Duodenal mucosa (tissue), 2 donors: ENCODE data around the gene LARP4B.

ENCODE experiments used
- H3K27ac ChIP-seq: one replicate; pipeline ENCODE4 v1.7.0; 2013; ENCODE audit warnings: low read depth, low read length
- H3K27me3 ChIP-seq, 2 donors: one replicate each; pipeline ENCODE4 v1.7.0; 2013; ENCODE audit warnings: low read length in 2 of 2, control low read depth in 1 of 2; ENCODE audit not compliant: insufficient read depth in 2 of 2, control insufficient read depth in 1 of 2
- H3K36me3 ChIP-seq, 2 donors: one replicate each; pipeline ENCODE4 v1.7.0; 2013; ENCODE audit warnings: low read length in 2 of 2, control low read depth in 1 of 2; ENCODE audit not compliant: insufficient read depth in 2 of 2, control insufficient read depth in 1 of 2
- H3K4me1 ChIP-seq, 2 donors: one replicate each; pipeline ENCODE4 v1.7.0; 2013; ENCODE audit warnings: low read length in 2 of 2, control low read depth in 1 of 2; ENCODE audit not compliant: insufficient read depth in 2 of 2, control insufficient read depth in 1 of 2
- H3K4me3 ChIP-seq, 2 donors: one replicate each; pipeline ENCODE4 v1.7.0; 2013; ENCODE audit warnings: low read length in 2 of 2, low read depth in 1 of 2
- H3K9ac ChIP-seq, 2 donors: one replicate each; pipeline ENCODE4 v1.7.0; 2013; ENCODE audit warnings: low read length in 2 of 2, low read depth in 1 of 2
- H3K9me3 ChIP-seq, 2 donors: one replicate each; pipeline ENCODE4 v1.7.0; 2013; ENCODE audit warnings: low read length in 2 of 2, control low read depth in 1 of 2; ENCODE audit not compliant: control insufficient read depth in 1 of 2

LARP4B gene

GRCh38 chr10:970311-971149 lies 39.0 kb upstream of the LARP4B start:
- peaks cover 12% of the 10 kb centered on the region in 2 donors for H3K4me1 ChIP-seq
- H3K27ac ChIP-seq = no peak overlapping the region

DNA sequence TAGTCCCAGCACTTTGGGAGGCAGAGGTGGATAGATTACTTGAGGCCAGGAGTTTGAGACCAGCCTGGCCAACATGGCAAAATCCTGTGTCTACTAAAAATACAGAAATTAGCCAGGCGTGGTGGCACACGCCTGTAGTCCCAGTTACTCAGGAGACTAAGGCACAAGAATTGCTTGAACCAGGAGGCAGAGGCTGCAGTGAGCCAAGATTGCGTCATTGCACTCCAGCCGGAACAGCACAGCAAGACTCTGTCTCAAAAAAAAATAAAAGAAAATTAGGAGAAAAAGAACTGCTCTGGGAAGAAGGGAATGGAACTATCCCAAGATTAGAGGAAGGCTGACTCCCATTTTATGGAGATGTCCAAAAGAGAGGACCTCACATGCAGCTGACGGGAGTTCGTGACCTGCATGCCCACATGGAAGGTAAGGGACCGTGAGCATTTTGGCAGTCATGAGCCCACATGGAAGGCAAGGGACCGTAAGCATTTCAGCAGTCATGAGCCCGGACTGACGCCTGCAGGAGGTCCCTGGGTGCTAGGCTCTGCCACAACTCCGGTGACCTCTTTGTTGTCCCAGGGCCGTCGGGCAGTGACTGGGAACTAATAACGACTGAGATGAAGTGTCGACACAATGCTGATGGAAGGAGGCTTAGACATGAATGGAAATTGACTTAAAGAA lies 38.1 kb upstream of the LARP4B start:
- Histone ChIP-seq H3K36me3 (no peaks in the 10 kb centered on the region), H3K9ac (no peak overlapping the region), H3K27me3 (no peaks in the 10 kb centered on the region), H3K4me1 (peaks cover 12% of the 10 kb centered on the region in 2 donors), H3K27ac (no peak overlapping the region), H3K4me3 (no peak overlapping the region), H3K9me3 (no peaks in the 10 kb centered on the region)

More at GRCh38 chr10:970311-971149, 39.0 kb upstream of the LARP4B start:
- Histone ChIP-seq H3K27me3 (no peaks in the 10 kb centered on the region), H3K4me3 (peak overlapping the region in 1 of 2 donors; percentile 21), H3K36me3 (no peaks in the 10 kb centered on the region), H3K9ac (no peak overlapping the region), H3K9me3 (no peaks in the 10 kb centered on the region)

DNA sequence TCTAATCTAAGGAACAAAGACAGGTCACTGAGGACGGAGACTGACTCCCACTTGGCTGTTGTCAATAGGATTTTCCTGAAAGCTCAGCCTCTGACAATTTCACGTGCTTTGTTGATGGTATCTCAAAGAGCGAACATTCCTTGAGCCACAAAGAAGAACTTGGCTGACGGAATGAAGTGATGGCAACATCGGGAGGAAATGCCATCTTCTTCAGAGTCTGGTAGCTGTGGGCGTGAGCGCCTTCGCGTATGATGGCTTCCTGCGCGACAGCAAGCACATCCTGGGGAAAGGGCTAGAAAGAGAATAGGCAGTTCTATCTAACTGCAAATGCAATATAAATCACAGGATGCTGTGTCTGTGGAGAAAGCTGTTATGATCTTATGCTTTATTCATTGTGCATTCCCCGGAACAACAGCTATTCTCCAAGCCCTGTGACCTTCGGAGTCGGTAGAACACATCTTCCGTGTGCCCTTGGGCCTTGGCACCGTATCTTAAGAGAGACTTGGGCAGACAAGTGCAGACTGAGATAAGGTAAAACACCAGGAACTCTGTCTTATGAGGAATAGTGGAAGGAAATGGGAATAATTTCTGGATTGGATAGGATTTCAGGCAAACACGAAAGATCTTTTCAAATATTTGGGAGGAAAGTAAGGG lies 37.2 kb upstream of the LARP4B start:
- no peak overlapping the region for H3K4me3 ChIP-seq
- H3K9me3 ChIP-seq = no peaks in the 10 kb centered on the region
- no peaks in the 10 kb centered on the region for H3K27me3 ChIP-seq
- no peak overlapping the region for H3K27ac ChIP-seq
- no peak overlapping the region for H3K9ac ChIP-seq
- H3K36me3 ChIP-seq = no peaks in the 10 kb centered on the region
- peaks cover 12% of the 10 kb centered on the region in 2 donors for H3K4me1 ChIP-seq

GRCh38 chr10:966466-967235 lies 35.1 kb upstream of the LARP4B start:
- Histone ChIP-seq H3K9me3 (no peaks in the 10 kb centered on the region), H3K27me3 (no peaks in the 10 kb centered on the region), H3K9ac (no peak overlapping the region), H3K4me3 (no peak overlapping the region), H3K4me1 (peaks cover 12% of the 10 kb centered on the region in 2 donors), H3K36me3 (no peaks in the 10 kb centered on the region), H3K27ac (no peak overlapping the region)

GRCh38 chr10:964988-965417 lies 33.5 kb upstream of the LARP4B start:
- H3K9me3 ChIP-seq = no peaks in the 10 kb centered on the region
- no peak overlapping the region for H3K27ac ChIP-seq
- H3K4me3 ChIP-seq = no peak overlapping the region
- H3K9ac ChIP-seq = no peak overlapping the region
- H3K4me1 ChIP-seq = peaks cover 0 to 7% of the 10 kb centered on the region in 2 donors
- H3K36me3 ChIP-seq = no peaks in the 10 kb centered on the region
- no peaks in the 10 kb centered on the region for H3K27me3 ChIP-seq

DNA sequence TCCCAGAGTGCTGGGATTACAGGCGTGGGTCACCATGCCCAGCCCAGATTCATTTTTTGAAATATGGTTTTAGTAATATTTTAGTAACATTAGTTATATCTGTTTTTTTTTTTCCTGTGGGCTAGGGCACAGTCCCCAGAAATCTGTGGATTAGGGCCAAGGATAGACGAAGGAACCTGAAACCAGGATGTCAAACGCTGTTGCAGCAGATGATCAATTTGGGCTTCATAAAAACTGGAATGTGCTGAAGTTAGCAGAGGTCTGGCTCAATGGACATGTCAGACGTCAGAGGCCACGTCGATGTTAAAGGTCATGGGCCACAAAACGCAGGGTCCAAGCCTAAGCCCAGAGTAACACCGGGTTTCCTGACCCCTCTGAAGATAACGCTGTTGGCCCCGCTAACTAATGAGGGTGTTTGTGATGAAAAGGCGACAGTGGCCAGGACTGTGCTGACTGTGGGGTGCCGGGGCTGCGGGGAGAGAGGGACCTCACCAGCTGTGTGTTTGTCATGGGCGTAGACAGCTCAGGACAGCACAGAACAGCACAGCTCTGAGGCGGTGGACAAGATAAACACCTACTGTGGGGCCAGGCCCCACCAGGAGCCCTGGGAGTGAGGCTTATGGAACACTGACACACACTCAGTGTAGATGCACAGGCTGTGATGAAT lies 32.9 kb upstream of the LARP4B start:
- Histone ChIP-seq H3K27ac (no peak overlapping the region), H3K36me3 (no peaks in the 10 kb centered on the region), H3K27me3 (no peaks in the 10 kb centered on the region), H3K9ac (no peak overlapping the region), H3K4me3 (no peak overlapping the region), H3K4me1 (peaks cover 0 to 7% of the 10 kb centered on the region in 2 donors), H3K9me3 (no peaks in the 10 kb centered on the region)

- H3K9ac ChIP-seq = no peak overlapping the region
- H3K4me1 ChIP-seq = peaks cover 0 to 2% of the 10 kb centered on the region in 2 donors
- no peaks in the 10 kb centered on the region for H3K9me3 ChIP-seq
- peaks cover 0 to 2% of the 10 kb centered on the region in 2 donors for H3K27me3 ChIP-seq
- H3K4me3 ChIP-seq = no peak overlapping the region
- no peak overlapping the region for H3K27ac ChIP-seq
- no peaks in the 10 kb centered on the region for H3K36me3 ChIP-seq
These were observed 32.1 kb upstream of the LARP4B start for GRCh38 chr10:963655-964054.

DNA sequence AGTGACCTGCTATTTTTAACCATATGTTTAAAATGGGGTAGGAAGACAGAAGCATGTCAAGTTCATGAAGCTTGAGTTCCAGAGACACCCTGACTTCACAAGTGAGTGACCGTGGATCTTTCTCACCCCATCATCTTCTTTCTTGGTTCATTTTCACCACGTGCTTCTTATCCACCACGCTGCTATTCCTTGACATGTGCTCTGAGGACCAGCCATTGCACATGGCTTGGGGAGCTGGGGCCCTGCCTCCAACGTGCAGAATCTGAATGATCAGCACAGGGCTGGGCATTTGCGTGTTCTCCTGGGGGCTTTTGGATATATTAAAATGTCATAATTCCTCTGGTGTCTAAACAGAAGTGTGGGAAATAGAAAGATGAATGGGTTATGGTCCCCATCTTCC lies 31.7 kb upstream of the LARP4B start:
- no peaks in the 10 kb centered on the region for H3K36me3 ChIP-seq
- H3K9ac ChIP-seq = no peak overlapping the region
- H3K27ac ChIP-seq = no peak overlapping the region

DNA sequence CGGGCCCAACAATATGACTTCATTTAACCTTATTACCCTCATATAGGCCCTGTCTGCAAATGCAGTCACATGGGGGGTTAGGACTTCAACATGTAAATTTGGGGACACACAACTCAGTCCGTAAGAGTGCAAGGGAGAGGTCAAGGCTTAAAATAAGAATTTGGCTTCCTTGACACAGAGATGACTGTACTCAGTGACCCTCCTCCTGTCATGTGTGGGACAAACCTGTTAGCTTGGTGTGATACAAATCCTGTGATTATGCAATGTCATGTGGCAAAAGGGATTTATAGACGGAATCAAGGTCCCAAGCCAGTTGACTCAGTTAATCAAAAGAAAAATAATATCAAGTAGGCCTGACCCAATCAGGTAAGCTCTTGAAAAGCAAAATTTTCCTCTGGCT lies 30.8 kb upstream of the LARP4B start:
- Histone ChIP-seq H3K4me1 (no peaks in the 10 kb centered on the region), H3K9me3 (no peaks in the 10 kb centered on the region), H3K9ac (no peak overlapping the region), H3K4me3 (no peak overlapping the region), H3K36me3 (no peaks in the 10 kb centered on the region), H3K27me3 (peaks cover 0 to 3% of the 10 kb centered on the region in 2 donors), H3K27ac (no peak overlapping the region)

More for the DNA sequence above, 31.7 kb upstream of the LARP4B start:
- Histone ChIP-seq H3K4me1 (no peaks in the 10 kb centered on the region), H3K4me3 (no peak overlapping the region), H3K27me3 (peaks cover 0 to 3% of the 10 kb centered on the region in 2 donors), H3K9me3 (no peaks in the 10 kb centered on the region)
